GM21529 (cell line): ENCODE measurements around the gene SDHB.

Experiments used
- ATAC-seq: cut with Tn5 transposase; IDR thresholded peaks from one replicate; pipeline ENCODE4 v1.9.1; 2021; ENCODE audit not compliant: unreplicated experiment

The SDHB gene

GRCh38 chr1:17046334-17046657 lies 7.5 kb downstream of the SDHB start:
- ATAC-seq, result no peak

- no peak for ATAC-seq
These were observed 8.0 kb downstream of the SDHB start for GRCh38 chr1:17045634-17046333.

DNA sequence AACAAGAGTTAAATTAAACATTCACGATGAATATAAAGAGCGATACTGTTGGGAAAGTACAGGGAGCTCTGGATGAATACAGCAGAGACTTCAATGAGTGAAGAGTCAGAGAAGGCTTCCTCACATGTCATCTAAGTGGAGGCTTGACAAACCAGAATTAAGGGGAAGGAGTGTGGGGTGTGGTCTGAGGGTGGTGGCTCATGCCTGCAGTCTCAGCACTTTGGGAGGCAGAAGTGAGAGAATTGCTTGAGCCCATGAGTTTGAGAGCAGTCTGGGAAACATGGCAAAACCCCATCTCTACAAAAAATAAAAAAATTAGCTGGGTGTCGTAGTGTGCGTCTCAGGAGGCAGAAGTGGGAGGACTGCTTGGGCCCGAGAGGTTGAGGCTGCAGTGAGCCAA lies 8.7 kb downstream of the SDHB start:
- ATAC-seq, result no peak

- ATAC-seq, result no peak
These were observed 10.2 kb downstream of the SDHB start for GRCh38 chr1:17043676-17044075.

DNA sequence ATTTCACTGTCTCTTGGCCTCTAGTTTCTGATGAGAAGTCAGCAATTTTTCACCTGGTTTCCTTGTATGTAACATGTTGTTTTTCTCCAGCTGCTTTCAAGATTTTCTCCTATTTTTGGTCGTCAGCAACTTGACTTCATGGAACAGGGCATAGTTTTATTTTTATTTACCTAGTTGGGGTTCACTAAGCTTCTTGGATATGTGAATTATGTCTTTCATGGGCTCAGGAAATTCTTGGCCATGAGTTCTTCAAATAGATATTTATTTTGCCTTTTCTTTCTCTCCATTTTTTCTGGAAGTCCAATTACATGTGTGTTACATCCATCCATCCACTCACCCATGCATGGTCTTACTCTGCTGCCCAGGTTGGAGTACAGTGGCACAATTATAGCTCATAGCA lies 13.7 kb downstream of the SDHB start:
- ATAC-seq, result no peak

DNA sequence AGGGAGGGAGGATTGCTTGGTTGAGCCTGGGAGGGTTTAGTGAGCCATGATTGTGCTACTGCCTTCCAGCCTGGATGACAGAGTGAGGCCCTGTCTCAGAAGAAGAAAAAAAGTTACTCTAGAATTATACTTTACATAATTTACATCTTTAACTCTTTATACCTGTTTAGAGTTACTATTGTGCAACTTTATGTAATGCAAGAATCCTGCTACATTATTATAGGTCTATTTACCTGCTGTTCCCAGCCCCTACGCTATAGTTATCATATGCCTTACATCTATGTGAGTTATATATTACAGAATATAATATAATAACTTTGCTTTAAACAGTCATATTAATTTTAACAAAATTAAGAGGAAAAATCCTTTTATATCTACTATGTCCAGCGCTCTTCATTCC lies 14.3 kb downstream of the SDHB start:
- no peak for ATAC-seq

- no peak for ATAC-seq
These were observed 20.4 kb downstream of the SDHB start for GRCh38 chr1:17033481-17033880.

DNA sequence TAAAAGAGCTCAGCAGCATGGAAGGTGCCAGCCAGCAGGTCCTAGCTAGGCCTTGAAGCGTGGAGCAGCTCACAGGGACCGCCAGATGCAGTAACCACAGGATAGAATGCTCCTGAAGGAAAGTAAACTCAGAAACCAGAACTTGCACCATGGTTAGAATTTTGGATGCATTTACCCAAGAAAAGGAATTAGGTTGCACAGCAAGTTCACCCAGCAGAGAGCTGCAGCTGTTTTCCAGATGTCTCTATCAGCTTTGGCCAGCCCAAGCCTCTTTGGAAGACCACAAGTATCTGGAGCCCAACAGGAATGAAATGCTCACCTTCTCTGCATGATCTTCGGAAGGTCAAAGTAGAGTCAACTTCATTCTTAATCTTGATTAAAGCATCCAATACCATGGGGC lies 21.1 kb downstream of the SDHB start:
- no peak for ATAC-seq

DNA sequence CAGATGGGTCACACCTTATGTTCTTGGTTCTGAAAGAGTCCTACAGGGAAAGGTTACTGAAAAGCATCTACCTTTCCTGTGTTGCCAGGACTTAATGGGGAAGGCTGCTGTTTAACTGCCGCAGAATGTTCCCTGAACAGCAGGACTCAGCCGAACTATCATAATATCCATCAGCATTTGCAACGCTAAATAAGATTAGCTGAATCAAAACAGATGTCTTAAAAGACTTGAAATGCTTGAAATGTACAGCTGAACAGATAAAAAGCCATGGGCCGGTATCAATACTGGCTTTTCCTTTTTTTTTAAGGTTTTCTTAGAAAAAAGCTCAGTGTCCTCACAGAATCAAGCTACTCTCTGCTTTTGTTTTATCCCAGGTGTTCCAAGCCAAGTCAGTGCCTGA lies 22.4 kb downstream of the SDHB start:
- ATAC-seq, result no peak

DNA sequence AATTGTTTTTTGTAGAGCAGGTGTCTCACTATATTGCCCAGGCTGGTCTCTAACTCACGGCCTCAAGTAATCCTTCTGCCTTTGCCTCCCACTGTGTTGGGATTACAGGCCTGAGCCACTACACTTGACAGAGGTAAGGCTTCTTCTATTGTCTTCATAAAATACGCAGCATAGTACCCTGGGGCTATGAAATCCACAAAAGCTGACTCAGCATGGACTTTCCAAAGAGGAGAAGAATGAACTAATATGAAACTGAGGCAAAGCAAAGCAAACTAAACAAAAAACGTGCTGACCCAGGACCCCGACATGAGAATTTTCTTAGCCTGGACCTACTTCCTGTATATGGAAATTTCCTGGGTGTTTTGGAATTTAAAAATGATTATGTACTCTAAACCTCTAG lies 23.6 kb downstream of the SDHB start:
- ATAC-seq, result no peak

- ATAC-seq, result no peak
These were observed 25.1 kb downstream of the SDHB start for GRCh38 chr1:17028662-17029188.

DNA sequence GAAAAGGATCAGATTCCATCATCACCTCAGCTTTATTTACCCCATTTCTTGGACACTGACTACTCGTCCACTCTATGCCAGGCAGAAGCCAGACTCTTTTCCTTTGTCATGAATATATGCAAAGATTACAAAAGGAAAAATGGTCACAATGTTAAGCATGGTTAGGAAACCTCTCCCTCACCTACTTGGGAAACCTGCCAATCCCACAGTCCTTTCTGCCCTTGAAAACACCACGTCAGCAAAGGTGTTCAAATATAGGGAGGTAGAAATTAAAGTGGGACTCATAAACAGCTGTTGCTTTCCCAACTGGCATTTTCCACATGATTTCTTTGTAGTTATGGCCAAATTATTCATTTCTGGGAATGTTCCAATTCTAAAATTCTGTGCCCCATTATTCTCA lies 25.9 kb downstream of the SDHB start:
- no peak for ATAC-seq

GRCh38 chr1:17027403-17027802 lies 26.4 kb downstream of the SDHB start:
- no peak for ATAC-seq

- no peak for ATAC-seq
These were observed 29.1 kb downstream of the SDHB start for GRCh38 chr1:17024721-17025120.

- no peak for ATAC-seq
These were observed 30.3 kb downstream of the SDHB start for GRCh38 chr1:17023573-17023972.

GRCh38 chr1:17023102-17023501 lies 30.7 kb downstream of the SDHB start:
- no peak for ATAC-seq

DNA sequence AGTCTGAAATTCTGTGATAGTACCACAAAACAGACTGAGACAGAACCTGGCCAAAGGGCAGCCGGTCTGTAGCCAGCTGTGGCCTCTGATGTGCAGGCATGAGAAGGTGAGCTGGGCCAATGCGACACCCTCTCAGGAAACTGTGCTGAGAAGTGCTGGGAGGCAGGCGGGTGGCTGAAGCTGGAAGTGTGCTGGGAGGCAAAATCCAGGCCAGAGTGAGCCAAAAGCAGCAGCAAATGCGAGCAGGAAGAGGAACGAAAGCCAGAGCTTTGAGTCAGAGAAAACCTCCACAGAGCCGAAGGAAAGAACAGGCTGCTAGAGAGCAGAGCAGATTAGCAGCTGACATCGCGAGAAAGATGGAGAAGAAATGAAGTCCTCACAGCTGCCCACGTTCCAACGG lies 31.9 kb downstream of the SDHB start:
- no peak for ATAC-seq

DNA sequence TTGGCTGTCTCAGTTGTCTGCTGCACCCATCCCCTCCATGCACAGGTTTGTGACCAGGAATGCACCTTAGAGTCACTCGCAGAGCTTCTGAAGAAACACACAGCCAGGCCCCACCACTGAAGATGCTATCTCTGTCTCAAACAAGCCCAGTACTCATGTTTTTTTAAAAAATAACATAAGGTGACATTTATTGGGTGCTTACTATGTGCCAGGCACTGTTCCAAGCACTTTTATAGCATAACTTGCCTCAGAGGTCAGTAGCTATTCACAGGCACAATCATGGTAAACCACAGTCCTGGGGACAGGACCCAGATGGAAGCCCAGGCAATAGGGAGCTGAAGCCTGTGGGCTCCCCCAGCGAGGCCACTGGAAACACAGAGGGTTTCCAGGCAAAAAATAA lies 33.3 kb downstream of the SDHB start:
- no peak for ATAC-seq

- no peak for ATAC-seq
These were observed 35.0 kb downstream of the SDHB start for GRCh38 chr1:17018849-17019248.

- ATAC-seq, result no peak
These were observed 36.4 kb downstream of the SDHB start for GRCh38 chr1:17017435-17017834.

DNA sequence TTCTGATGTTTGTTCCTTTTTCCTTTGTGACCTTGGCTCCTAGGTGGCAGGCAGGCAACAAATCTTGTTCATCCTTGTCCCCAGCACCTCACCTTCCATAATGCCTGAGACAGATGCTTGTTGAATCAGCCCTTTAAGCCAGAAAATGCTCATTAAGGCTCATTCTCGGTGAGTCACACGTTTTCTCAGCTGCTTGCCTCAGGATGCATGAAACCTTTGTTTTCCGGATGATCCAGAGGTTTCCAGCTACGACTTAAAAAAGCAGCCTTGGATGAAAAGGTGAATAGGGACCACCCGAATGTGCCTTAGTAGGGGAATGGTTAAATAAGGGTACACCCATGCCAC lies 37.5 kb downstream of the SDHB start:
- no peak for ATAC-seq

- ATAC-seq, result no peak
These were observed 38.9 kb downstream of the SDHB start for GRCh38 chr1:17014671-17015567.
